ENCODE measurements around the gene PTPN7. TPM values are rescaled to one million over a fixed set of nuclear protein-coding genes. Genes with fewer than 3 reads are reported as not detected.
"Not testable (repeated sequence)": the region's sequence is repeated elsewhere in the genome, so short reads cannot be mapped to it uniquely, and the experiment has no call there.

The PTPN7 gene
- total RNA-seq, 3 donors from 2014 or later = 5.0 to 6.3 (median 6.1) TPM

DNA sequence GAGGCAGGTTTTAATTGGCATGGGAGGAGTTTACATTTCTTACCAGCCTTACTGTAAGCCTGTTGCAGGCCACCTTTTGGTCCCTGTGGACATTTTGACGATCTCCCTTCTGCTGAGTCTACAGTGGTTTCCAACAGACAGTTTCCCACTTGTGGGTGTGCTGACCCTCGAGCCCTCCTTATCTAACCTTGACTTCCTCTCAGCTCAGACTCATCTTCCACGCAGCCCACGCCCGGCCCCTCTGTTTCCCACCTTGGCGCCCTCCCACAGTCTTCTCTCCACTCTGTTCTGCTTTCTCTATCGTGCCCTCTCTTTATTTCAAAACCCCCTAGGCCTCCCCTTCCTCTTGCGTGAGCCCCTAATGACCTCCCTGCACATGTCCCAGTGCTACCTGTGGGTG lies 9.8 kb downstream of the PTPN7 start:
- TF ChIP-seq, protein P1, sequence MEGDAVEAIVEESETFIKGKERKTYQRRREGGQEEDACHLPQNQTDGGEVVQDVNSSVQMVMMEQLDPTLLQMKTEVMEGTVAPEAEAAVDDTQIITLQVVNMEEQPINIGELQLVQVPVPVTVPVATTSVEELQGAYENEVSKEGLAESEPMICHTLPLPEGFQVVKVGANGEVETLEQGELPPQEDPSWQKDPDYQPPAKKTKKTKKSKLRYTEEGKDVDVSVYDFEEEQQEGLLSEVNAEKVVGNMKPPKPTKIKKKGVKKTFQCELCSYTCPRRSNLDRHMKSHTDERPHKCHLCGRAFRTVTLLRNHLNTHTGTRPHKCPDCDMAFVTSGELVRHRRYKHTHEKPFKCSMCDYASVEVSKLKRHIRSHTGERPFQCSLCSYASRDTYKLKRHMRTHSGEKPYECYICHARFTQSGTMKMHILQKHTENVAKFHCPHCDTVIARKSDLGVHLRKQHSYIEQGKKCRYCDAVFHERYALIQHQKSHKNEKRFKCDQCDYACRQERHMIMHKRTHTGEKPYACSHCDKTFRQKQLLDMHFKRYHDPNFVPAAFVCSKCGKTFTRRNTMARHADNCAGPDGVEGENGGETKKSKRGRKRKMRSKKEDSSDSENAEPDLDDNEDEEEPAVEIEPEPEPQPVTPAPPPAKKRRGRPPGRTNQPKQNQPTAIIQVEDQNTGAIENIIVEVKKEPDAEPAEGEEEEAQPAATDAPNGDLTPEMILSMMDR (IDR thresholded peaks at IDR 0.05) = no peak
- no peak for ATAC-seq
- DNase-seq = no peak
- intact Hi-C loops (cut with DNase I, micrococcal nuclease) = no loop called here
- Histone ChIP-seq H3K4me3 (no peak overlapping the region), H3K36me3 (ENCODE audit: low read depth) (no peaks in the 10 kb centered on the region), H3K4me1 (ENCODE audit: low read depth) (peaks cover 9% of the 10 kb centered on the region), H3K9me3 (no peaks in the 10 kb centered on the region)

GRCh38 chr1:202150187-202150586 lies 10.2 kb downstream of the PTPN7 start:
- Histone ChIP-seq H3K9me3 (no peaks in the 10 kb centered on the region), H3K36me3 (ENCODE audit: low read depth) (no peaks in the 10 kb centered on the region), H3K4me1 (ENCODE audit: low read depth) (peaks cover 9% of the 10 kb centered on the region), H3K4me3 (no peak overlapping the region)
- TF ChIP-seq, protein P1 (IDR thresholded peaks at IDR 0.05) = no peak
- intact Hi-C loops (cut with DNase I, micrococcal nuclease) = no loop called here
- no peak for ATAC-seq
- no peak for DNase-seq

DNA sequence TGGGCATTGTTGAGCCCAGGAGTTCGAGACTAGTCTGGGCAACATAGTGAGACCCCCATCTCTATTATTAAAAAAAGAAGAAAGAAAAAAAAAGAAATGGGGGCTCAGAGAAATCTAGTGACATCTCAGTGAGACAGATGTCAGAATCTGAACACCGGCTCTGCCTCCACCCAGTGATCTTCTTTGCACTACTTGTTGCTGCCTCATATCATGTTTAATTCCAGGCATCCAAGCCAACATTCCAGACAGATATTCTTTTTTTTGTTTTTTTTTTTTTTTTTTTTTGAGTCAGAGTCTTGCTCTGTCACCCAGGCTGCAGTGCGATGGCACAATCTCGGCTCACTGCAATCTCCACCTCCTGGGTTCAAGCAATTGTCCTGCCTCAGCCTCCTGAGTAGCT lies 10.8 kb downstream of the PTPN7 start:
- TF ChIP-seq, protein P1 (IDR thresholded peaks at IDR 0.05) = no peak
- Histone ChIP-seq H3K4me3 (no peak overlapping the region), H3K36me3 (ENCODE audit: low read depth) (no peaks in the 10 kb centered on the region), H3K9me3 (no peaks in the 10 kb centered on the region), H3K4me1 (ENCODE audit: low read depth) (peaks cover 5% of the 10 kb centered on the region)
- intact Hi-C loops (cut with DNase I, micrococcal nuclease) = no loop called here
- no peak for ATAC-seq
- no peak for DNase-seq

GRCh38 chr1:202148391-202148790 lies 12.0 kb downstream of the PTPN7 start:
- TF ChIP-seq, protein P1 (IDR thresholded peaks at IDR 0.05) = no peak
- intact Hi-C loops (cut with DNase I, micrococcal nuclease) = no loop called here
- no peaks in the 10 kb centered on the region for H3K36me3 ChIP-seq (ENCODE audit: low read depth)

DNA sequence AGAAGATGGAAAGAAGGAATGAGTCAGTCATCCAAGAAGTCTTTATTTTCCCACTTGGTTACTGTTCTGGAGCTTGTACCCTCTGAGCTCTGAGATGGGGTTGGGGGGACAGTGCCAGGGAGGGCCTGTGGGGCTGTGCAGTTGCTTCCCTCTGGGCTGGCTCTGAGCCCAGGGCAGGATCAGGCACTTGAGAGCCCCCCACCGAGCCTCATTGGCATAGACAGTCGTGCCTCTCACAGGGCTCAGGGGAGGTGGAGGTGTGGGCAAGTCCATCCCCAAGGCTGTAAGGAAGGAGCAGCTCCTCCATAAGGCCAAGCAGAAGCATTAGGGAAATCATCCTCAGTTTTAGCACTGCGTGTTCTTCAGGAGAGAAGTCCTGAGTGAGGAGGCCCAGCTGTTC lies 13.4 kb downstream of the PTPN7 start:
- DNase-seq = no peak
- no peaks in the 10 kb centered on the region for H3K9me3 ChIP-seq
- intact Hi-C loops (cut with DNase I, micrococcal nuclease) = no loop called here
- H3K4me3 ChIP-seq = no peak overlapping the region
- H3K4me1 ChIP-seq (ENCODE audit: low read depth) = peaks cover 8% of the 10 kb centered on the region
- H3K36me3 ChIP-seq (ENCODE audit: low read depth) = no peaks in the 10 kb centered on the region
- TF ChIP-seq, protein P1 (IDR thresholded peaks at IDR 0.05) = no peak
- no peak for ATAC-seq

More at GRCh38 chr1:202148391-202148790, 12.0 kb downstream of the PTPN7 start:
- Histone ChIP-seq H3K9me3 (no peaks in the 10 kb centered on the region), H3K4me1 (ENCODE audit: low read depth) (peaks cover 5% of the 10 kb centered on the region), H3K4me3 (no peak overlapping the region)
- DNase-seq (no peak), ATAC-seq (no peak)

GRCh38 chr1:202146279-202146678 lies 14.1 kb downstream of the PTPN7 start:
- H3K4me1 ChIP-seq (ENCODE audit: low read depth) = peaks cover 8% of the 10 kb centered on the region
- no peak overlapping the region for H3K4me3 ChIP-seq
- TF ChIP-seq, protein P1 (IDR thresholded peaks at IDR 0.05) = no peak
- ATAC-seq (no peak), DNase-seq (no peak)
- H3K36me3 ChIP-seq (ENCODE audit: low read depth) = no peaks in the 10 kb centered on the region
- H3K9me3 ChIP-seq = no peaks in the 10 kb centered on the region
- intact Hi-C loops (cut with DNase I, micrococcal nuclease) = no loop called here

DNA sequence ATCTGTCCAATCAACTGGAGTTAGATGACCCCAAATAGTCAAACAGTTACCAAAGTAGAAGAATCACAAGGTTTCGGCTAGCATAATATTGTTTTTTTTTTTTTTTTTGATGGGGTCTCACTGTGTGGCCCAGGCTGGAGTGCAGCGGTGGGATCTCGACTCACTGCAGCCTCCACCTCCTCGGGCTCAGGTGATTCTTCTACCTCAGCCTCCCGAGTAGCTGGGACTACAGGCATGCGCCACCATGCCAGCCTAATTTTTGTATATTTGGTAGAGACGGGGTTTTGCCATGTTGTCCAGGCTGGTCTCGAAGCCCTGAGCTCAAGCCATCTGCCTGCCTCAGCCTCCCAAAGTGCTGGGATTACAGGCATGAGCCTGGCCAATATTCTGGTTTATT lies 14.7 kb downstream of the PTPN7 start:
- intact Hi-C loops (cut with DNase I, micrococcal nuclease); H3K36me3 ChIP-seq (ENCODE audit: low read depth): not testable (repeated sequence)

More for the DNA sequence above, 14.7 kb downstream of the PTPN7 start:
- H3K4me1 ChIP-seq (ENCODE audit: low read depth); DNase-seq; H3K4me3 ChIP-seq; H3K9me3 ChIP-seq; ATAC-seq: not testable (repeated sequence)
